K562 (cell line): ENCODE measurements around the gene POLN. TPM values are rescaled to one million over a fixed set of nuclear protein-coding genes. Genes with fewer than 3 reads are reported as not detected.

Source experiments
- ARID1B ChIP-seq: fragments of 450-650 bp; IDR thresholded peaks from 2 replicates; pipeline ENCODE4 v1.6.1; 2016; ENCODE audit warnings: antibody characterized with exemption, mild to moderate bottlenecking, inconsistent platforms
- BHLHE40 ChIP-seq: IDR thresholded peaks from 2 replicates; pipeline ENCODE4 v1.6.1; 2011; ENCODE audit warnings: low read length, improper control_type of control experiment
- CBFA2T2 ChIP-seq: fragments of 450-650 bp; conservative IDR thresholded peaks from 2 replicates; pipeline ENCODE4 v1.6.1; 2017; ENCODE audit warnings: mild to moderate bottlenecking
- ERF ChIP-seq: fragments of 450-650 bp; formaldehyde crosslinking; IDR thresholded peaks from 2 replicates; pipeline ENCODE4 v1.4.0; 2020; ENCODE audit warnings: mild to moderate bottlenecking, mixed read lengths
- GATAD2B ChIP-seq: fragments of 450-650 bp; IDR thresholded peaks from 2 replicates; pipeline ENCODE4 v1.6.1; 2017; ENCODE audit warnings: mild to moderate bottlenecking, borderline replicate concordance
- HDAC3 ChIP-seq: fragments of 450-650 bp; IDR thresholded peaks from 2 replicates; pipeline ENCODE4 v1.6.1; 2018; ENCODE audit warnings: borderline replicate concordance, mild to moderate bottlenecking, moderate library complexity; ENCODE audit not compliant: partially characterized antibody
- IRF2 ChIP-seq: sonication (generic); formaldehyde crosslinking; IDR thresholded peaks from 2 replicates; pipeline ENCODE4 v1.8.1; 2022; ENCODE audit warnings: mild to moderate bottlenecking, missing genetic modification reagents
- KLF13 ChIP-seq: fragments of 450-650 bp; IDR thresholded peaks from 2 replicates; pipeline ENCODE4 v1.6.1; 2016; ENCODE audit warnings: missing genetic modification characterization, low read depth, mild to moderate bottlenecking, missing compliant biosample characterization, moderate library complexity, borderline replicate concordance
- KLF16 ChIP-seq: IDR thresholded peaks from 2 replicates; pipeline ENCODE4 v1.6.1; 2016; ENCODE audit warnings: antibody characterized with exemption
- MYC ChIP-seq, 2 experiments: fragments of 250-450 bp in 1 of 2; sonication (Bioruptor Pico) in 1 of 2; IDR thresholded peaks; 2 replicates each; pipeline versions ENCODE4 v1.5.1 to v1.6.1; 2012 to 2021; ENCODE audit warnings: low read depth in 2 of 2, borderline replicate concordance in 1 of 2, improper control_type of control experiment in 1 of 2, low read length in 1 of 2, mild to moderate bottlenecking in 1 of 2, moderate library complexity in 1 of 2
- RBM14 ChIP-seq: fragments of 200-400 bp; formaldehyde crosslinking; IDR thresholded peaks from 2 replicates; pipeline ENCODE4 v1.6.1; 2018; ENCODE audit warnings: low read depth, mild to moderate bottlenecking, low read length, moderate library complexity, borderline replicate concordance; ENCODE audit not compliant: insufficient read depth
- SLC30A9 ChIP-seq: fragments of 250-450 bp; sonication (Bioruptor Pico); IDR thresholded peaks from 2 replicates; pipeline ENCODE4 v1.8.0; 2022; ENCODE audit warnings: mild to moderate bottlenecking, moderate library complexity
- SMARCE1 ChIP-seq: fragments of 450-650 bp; IDR thresholded peaks from 2 replicates; pipeline ENCODE4 v1.7.1; 2016; ENCODE audit warnings: mild to moderate bottlenecking
- ZKSCAN3 ChIP-seq: fragments of 250-450 bp; sonication (Bioruptor Pico); IDR thresholded peaks from 2 replicates; pipeline ENCODE4 v1.4.0; 2020
- ZNF174 ChIP-seq: fragments of 250-450 bp; sonication (Bioruptor Pico); IDR thresholded peaks from 2 replicates; pipeline ENCODE4 v1.4.0; 2020; ENCODE audit warnings: mild to moderate bottlenecking
- ZNF408 ChIP-seq: fragments of 250-450 bp; sonication (Bioruptor Pico); IDR thresholded peaks from 2 replicates; pipeline ENCODE4 v1.4.0; 2020; ENCODE audit warnings: low read depth, mild to moderate bottlenecking, moderate library complexity
- ZNF518B ChIP-seq: fragments of 250-450 bp; sonication (Bioruptor Pico); IDR thresholded peaks from 2 replicates; pipeline ENCODE4 v1.5.0; 2021; ENCODE audit warnings: mild to moderate bottlenecking, moderate library complexity
- ZNF589 ChIP-seq: fragments of 200-800 bp; sonication (Bioruptor generic); IDR thresholded peaks from 2 replicates; pipeline ENCODE4 v1.6.1; 2016; ENCODE audit warnings: low read depth, missing genetic modification characterization, missing compliant biosample characterization
- ZNF644 ChIP-seq: fragments of 200-800 bp; sonication (Bioruptor generic); IDR thresholded peaks from 2 replicates; pipeline ENCODE4 v1.6.1; 2016; ENCODE audit warnings: low read depth, missing genetic modification characterization, missing compliant biosample characterization
- polyA plus RNA-seq, 8 experiments: library from polyadenylated mRNA; depleted of rRNA in 4 of 8; stranded (reverse) in 5 of 8; unstranded in 3 of 8; fragments of >200 nt; fragmentation: Nextera tagmentation in 2 of 8; fragmentation: Illumina TruSeq in 1 of 8; extraction: Ambion mirVana in 2 of 8; extraction: Trizol in 1 of 8; gene quantifications; 2 replicates each; pipeline versions ENCODE4 v1.2.1 to v1.2.3, GENCODE V29; 2011 to 2014; ENCODE audit warnings: inconsistent platforms in 1 of 8, missing spikeins in 1 of 8
- total RNA-seq, 7 experiments: library from RNA; depleted of rRNA in 6 of 7; stranded (reverse); fragments of >200 nt in 6 of 7; fragmentation: Illumina TruSeq in 2 of 7; extraction: Trizol in 2 of 7; gene quantifications; 2 replicates each; pipeline versions ENCODE4 v1.2.1 to v1.2.3, GENCODE V29; 2011 to 2021; ENCODE audit warnings: low replicate concordance in 1 of 7
- TF ChIP-seq, protein P1 (sequence below), 3 experiments: IDR thresholded peaks in 2 of 3; conservative IDR thresholded peaks in 1 of 3; 2 replicates each; pipeline ENCODE4 v1.5.1; 2011 to 2012; ENCODE audit warnings: low read length in 3 of 3, mild to moderate bottlenecking in 3 of 3, control low read depth in 2 of 3, improper control_type of control experiment in 1 of 3, inconsistent platforms in 1 of 3, low read depth in 1 of 3, mixed read lengths in 1 of 3, moderate library complexity in 1 of 3; ENCODE audit not compliant: insufficient read depth in 2 of 3
- TF ChIP-seq, protein P2 (sequence below): sonication (generic); formaldehyde crosslinking; IDR thresholded peaks from 2 replicates; pipeline ENCODE4 v1.8.0; 2022; ENCODE audit warnings: missing genetic modification reagents, mild to moderate bottlenecking, moderate library complexity, borderline replicate concordance
- TF ChIP-seq, protein P3 (sequence below): fragments of 450-650 bp; formaldehyde crosslinking; IDR thresholded peaks from 2 replicates; pipeline ENCODE4 v1.4.0; 2020; ENCODE audit warnings: mild to moderate bottlenecking, moderate library complexity

The POLN gene
- total and polyA plus RNA-seq, 9 of the 15 experiments (the other 6 are each of a cell fraction or from before 2014, with no cell fraction given): 0.08 to 0.91 (median 0.32) TPM

- TF ChIP-seq, protein P1, sequence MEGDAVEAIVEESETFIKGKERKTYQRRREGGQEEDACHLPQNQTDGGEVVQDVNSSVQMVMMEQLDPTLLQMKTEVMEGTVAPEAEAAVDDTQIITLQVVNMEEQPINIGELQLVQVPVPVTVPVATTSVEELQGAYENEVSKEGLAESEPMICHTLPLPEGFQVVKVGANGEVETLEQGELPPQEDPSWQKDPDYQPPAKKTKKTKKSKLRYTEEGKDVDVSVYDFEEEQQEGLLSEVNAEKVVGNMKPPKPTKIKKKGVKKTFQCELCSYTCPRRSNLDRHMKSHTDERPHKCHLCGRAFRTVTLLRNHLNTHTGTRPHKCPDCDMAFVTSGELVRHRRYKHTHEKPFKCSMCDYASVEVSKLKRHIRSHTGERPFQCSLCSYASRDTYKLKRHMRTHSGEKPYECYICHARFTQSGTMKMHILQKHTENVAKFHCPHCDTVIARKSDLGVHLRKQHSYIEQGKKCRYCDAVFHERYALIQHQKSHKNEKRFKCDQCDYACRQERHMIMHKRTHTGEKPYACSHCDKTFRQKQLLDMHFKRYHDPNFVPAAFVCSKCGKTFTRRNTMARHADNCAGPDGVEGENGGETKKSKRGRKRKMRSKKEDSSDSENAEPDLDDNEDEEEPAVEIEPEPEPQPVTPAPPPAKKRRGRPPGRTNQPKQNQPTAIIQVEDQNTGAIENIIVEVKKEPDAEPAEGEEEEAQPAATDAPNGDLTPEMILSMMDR (IDR thresholded peaks at IDR 0.05 in 2 of 3, conservative IDR thresholded peaks at IDR 0.05 in 1 of 3; ENCODE audit: insufficient read depth in 2 of 3, low read depth in 1 of 3, low read length in 3 of 3): no peak
- TF ChIP-seq HDAC3 (no peak), SLC30A9 (CRISPR knock-in tag) (no peak), GATAD2B (no peak), ZKSCAN3 (CRISPR knock-in tag) (no peak), ZNF174 (no peak), IRF2 (no peak), MYC (IDR thresholded peaks at IDR 0.05; ENCODE audit: low read depth, low read length) (no peak), MYC (CRISPR knock-in tag; IDR thresholded peaks at IDR 0.05; ENCODE audit: borderline replicate concordance, low read depth) (no peak), KLF16 (no peak), ARID1B (peak; percentile 69), RBM14 (no peak), ERF (CRISPR knock-in tag) (no peak), ZNF518B (CRISPR knock-in tag) (no peak), BHLHE40 (no peak), KLF13 (tag) (no peak), ZNF644 (tag) (no peak), SMARCE1 (peak; percentile 12; the same call in 1 of the 2 replicates), ZNF408 (CRISPR knock-in tag) (no peak), CBFA2T2 (peak; percentile 49), ZNF589 (CRISPR knock-in tag) (no peak)
- TF ChIP-seq, protein P2, sequence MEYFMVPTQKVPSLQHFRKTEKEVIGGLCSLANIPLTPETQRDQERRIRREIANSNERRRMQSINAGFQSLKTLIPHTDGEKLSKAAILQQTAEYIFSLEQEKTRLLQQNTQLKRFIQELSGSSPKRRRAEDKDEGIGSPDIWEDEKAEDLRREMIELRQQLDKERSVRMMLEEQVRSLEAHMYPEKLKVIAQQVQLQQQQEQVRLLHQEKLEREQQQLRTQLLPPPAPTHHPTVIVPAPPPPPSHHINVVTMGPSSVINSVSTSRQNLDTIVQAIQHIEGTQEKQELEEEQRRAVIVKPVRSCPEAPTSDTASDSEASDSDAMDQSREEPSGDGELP (CRISPR knock-in tag): peak; percentile 93
- TF ChIP-seq, protein P3, sequence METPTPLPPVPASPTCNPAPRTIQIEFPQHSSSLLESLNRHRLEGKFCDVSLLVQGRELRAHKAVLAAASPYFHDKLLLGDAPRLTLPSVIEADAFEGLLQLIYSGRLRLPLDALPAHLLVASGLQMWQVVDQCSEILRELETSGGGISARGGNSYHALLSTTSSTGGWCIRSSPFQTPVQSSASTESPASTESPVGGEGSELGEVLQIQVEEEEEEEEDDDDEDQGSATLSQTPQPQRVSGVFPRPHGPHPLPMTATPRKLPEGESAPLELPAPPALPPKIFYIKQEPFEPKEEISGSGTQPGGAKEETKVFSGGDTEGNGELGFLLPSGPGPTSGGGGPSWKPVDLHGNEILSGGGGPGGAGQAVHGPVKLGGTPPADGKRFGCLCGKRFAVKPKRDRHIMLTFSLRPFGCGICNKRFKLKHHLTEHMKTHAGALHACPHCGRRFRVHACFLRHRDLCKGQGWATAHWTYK: no peak
These were observed 78.6 kb downstream of the POLN start (continued) for GRCh38 chr4:2163311-2163821.
